Measurements from ENCODE around the gene PCDHGA1. TPM values are rescaled to one million over a fixed set of nuclear protein-coding genes. Genes with fewer than 3 reads are reported as not detected.
"Not testable (repeated sequence)": the region's sequence is repeated elsewhere in the genome, so short reads cannot be mapped to it uniquely, and the experiment has no call there.

The PCDHGA1 gene
- total RNA-seq, 1 donor from 2014 or later = 0.17 TPM

DNA sequence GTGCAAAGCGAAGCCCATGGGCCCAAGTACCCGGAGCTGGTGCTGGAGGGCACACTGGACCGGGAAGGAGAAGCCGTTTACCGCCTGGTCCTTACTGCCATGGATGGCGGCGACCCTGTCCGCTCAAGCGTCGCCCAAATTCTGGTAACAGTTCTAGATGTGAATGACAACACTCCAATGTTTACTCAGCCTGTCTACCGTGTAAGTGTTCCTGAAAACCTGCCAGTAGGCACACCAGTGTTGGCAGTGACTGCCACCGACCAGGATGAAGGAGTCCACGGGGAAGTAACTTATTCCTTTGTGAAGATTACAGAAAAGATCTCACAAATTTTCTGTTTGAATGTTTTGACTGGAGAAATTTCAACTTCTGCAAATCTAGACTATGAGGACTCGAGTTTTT is 44.3 kb downstream of the PCDHGA1 start:
- intact Hi-C loops (cut with micrococcal nuclease) = loop anchor here (5.0 kb wide), 1 partner anchor 47 kb away; no protein-coding TSS in a partner anchor

DNA sequence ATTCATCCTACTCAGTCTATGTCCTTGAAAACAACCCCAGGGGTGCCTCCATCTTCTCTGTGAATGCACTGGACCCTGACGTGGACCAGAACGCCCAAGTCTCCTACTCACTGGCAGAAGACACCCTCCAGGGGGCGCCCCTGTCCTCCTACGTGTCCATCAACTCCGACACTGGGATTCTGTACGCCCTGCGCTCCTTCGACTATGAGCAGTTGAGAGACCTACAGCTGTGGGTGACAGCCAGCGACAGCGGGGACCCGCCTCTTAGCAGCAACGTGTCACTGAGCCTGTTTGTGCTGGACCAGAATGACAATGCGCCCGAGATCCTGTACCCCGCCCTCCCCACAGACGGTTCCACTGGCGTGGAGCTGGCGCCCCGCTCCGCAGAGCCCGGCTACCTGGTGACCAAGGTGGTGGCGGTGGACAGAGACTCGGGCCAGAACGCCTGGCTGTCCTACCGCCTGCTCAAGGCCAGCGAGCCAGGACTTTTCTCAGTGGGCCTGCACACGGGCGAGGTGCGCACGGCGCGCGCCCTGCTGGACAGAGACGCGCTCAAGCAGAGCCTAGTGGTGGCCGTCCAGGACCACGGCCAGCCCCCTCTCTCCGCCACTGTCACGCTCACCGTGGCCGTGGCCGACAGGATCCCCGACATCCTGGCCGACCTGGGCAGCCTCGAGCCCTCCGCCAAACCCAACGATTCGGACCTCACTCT is 45.3 kb downstream of the PCDHGA1 start:
- intact Hi-C loops (cut with micrococcal nuclease) = not testable (repeated sequence)

DNA sequence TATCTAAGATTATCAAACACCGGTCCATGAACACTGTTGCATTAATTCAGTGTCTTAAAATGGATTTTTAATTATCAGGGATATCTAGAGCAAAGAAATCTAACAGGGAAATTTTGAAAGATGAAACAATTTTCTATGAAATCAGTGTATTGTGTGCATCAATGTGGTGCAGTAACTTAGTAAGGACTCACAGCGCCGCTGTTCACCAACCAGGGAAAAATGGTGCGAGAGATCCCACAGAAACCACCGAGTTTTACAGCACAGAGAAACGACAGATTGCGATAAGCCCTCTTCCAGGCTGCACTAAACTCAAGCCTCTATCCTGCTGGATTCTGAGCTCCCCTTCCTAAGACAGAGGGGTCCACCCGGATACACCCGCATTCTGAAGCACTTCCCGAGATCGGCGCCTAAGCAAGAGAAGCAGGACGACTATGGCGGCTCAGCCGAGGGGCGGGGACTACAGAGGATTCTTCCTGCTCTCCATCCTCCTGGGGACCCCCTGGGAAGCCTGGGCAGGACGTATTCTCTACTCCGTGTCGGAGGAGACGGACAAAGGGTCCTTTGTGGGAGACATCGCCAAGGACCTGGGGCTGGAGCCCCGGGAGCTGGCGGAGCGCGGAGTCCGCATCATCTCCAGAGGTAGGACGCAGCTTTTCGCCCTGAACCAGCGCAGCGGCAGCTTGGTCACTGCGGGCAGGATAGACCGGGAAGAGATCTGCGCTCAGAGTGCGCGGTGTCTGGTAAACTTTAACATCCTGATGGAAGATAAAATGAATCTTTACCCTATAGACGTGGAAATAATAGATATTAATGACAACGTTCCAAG is 52.4 kb downstream of the PCDHGA1 start, which contains the start of gene PCDHGA7:
Gene PCDHGA7 (plus strand): TSS at position 274 of the 826 bp plus-strand sequence. CDS start 158 bp downstream, at position 432.
- intact Hi-C loops (cut with micrococcal nuclease) = no loop called here

DNA sequence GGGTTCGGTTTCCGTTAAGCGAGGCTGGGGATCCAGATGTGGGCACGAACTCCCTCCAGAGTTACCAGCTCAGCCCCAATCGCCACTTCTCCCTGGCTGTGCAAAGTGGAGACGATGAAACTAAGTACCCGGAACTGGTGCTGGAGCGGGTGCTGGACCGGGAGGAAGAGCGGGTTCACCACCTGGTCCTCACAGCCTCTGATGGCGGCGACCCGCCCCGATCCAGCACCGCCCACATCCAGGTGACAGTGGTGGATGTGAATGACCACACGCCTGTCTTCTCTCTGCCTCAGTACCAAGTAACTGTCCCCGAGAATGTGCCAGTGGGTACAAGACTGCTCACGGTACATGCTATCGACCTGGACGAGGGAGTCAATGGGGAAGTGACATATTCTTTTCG is 53.0 kb downstream of the PCDHGA1 start:
- intact Hi-C loops (cut with micrococcal nuclease) = no loop called here

DNA sequence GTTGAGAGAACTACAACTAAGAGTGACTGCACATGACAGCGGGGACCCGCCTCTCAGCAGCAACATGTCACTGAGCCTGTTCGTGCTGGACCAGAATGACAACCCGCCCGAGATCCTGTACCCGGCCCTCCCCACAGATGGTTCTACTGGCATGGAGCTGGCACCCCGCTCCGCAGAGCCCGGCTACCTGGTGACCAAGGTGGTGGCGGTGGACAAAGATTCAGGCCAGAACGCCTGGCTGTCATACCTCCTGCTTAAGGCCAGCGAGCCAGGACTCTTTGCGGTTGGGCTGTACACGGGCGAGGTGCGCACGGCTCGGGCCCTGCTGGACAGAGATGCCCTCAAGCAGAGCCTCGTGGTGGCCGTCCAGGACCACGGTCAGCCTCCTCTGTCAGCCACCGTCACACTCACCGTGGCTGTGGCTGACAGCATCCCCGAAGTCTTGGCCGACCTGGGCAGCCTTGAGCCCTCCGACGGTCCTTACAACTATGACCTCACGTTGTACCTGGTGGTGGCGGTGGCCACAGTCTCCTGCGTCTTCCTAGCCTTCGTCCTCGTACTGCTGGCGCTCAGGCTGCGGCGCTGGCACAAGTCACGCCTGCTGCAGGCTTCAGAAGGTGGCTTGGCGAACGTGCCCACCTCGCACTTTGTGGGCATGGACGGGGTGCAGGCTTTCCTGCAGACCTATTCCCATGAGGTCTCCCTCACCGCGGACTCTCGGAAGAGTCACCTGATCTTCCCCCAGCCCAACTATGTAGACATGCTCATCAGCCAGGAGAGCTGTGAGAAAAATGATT is 54.4 kb downstream of the PCDHGA1 start:
- intact Hi-C loops (cut with micrococcal nuclease) = no loop called here

DNA sequence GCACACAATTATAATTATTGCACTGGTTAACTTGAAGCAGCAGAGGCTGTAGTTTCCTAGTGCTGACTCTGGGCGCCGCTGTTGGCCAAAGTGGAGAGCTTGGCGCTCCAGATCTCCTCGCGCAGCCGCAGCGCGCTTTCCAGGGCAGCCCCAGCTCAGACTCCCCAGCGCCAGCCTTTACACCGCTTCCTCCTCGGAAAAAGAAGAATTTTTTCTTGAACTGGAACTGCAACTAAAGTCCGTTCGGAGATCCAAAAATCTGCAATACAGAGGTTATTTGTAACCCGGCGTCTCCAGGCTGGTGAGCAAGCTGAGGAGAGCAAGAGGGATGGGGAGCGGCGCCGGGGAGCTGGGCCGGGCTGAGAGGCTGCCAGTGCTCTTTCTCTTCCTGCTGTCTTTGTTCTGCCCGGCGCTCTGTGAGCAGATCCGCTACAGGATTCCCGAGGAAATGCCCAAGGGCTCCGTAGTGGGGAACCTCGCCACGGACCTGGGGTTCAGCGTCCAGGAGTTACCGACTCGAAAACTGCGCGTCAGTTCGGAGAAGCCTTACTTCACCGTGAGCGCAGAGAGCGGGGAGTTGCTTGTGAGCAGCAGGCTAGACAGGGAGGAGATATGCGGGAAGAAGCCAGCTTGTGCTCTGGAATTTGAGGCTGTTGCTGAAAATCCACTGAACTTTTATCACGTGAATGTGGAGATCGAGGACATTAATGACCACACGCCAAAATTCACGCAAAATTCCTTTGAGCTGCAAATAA is 57.4 kb downstream of the PCDHGA1 start, which contains the start of gene PCDHGB4:
Gene PCDHGB4 (plus strand): TSS at position 142 of the 755 bp plus-strand sequence. CDS start 187 bp downstream, at position 329.
- intact Hi-C loops (cut with micrococcal nuclease) = not testable (repeated sequence)

DNA sequence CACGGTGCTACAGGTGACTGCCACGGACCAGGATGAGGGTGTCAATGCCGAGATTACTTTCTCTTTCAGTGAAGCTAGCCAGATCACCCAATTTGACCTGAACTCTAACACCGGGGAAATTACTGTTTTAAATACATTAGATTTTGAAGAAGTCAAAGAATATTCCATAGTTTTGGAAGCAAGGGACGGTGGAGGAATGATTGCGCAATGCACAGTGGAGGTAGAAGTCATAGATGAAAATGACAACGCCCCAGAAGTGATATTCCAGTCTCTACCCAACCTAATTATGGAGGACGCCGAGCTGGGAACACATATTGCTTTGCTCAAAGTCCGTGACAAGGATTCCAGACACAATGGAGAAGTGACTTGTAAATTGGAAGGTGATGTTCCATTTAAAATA is 58.3 kb downstream of the PCDHGA1 start:
- intact Hi-C loops (cut with micrococcal nuclease) = no loop called here

DNA sequence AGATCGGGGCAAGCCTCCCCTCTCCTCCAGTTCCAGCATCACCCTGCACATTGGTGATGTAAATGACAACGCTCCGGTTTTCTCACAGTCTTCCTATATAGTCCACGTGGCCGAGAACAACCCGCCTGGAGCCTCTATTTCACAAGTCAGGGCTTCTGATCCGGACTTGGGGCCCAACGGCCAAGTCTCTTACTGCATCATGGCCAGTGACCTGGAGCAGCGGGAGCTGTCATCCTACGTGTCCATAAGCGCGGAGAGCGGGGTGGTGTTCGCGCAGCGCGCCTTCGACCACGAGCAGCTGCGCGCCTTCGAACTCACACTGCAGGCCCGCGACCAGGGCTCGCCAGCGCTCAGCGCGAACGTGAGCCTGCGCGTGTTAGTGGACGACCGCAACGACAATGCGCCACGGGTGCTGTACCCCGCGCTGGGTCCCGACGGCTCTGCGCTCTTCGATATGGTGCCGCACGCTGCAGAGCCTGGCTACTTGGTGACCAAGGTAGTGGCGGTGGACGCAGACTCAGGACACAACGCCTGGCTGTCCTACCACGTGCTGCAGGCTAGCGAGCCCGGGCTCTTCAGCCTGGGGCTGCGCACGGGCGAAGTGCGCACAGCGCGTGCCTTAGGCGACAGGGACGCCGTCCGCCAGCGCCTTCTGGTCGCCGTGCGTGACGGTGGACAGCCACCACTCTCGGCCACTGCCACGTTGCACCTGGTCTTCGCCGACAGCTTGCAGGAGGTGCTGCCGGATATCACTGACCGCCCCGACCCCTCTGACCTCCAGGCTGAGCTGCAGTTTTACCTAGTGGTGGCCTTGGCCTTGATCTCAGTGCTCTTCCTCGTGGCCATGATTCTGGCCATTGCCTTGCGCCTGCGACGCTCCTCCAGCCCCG is 59.1 kb downstream of the PCDHGA1 start:
- intact Hi-C loops (cut with micrococcal nuclease) = no loop called here

DNA sequence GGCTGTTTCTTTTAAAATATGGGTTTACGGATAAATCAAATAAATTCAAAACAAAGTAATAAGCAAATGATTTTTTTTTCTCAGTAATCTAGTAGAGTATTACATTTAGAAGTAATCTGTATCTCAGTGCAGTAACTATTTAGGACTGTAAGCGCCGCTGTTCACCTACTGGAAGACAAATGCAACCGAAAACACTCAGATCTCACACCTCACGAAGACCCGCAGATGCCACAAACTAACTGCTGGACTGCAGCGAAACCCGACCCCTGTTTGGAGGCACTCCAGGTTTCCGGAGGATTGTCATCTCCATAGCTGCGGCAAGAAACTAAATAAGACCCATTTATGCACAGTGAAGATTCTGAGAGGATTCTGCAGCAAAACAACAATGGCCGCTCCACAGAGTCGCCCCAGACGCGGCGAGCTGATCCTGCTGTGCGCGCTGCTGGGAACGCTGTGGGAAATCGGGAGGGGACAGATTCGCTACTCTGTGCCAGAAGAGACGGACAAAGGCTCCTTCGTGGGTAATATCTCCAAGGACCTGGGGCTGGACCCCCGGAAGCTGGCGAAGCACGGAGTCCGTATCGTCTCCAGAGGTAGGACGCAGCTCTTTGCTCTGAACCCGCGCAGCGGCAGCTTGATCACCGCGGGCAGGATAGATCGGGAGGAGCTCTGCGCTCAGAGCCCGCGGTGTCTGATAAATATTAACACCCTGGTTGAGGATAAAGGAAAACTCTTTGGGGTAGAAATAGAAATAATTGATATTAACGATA is 62.3 kb downstream of the PCDHGA1 start, which contains the start of gene PCDHGA8:
Gene PCDHGA8 (plus strand): TSS at position 205 of the 770 bp plus-strand sequence. CDS start 181 bp downstream, at position 386.
- intact Hi-C loops (cut with micrococcal nuclease) = no loop called here

DNA sequence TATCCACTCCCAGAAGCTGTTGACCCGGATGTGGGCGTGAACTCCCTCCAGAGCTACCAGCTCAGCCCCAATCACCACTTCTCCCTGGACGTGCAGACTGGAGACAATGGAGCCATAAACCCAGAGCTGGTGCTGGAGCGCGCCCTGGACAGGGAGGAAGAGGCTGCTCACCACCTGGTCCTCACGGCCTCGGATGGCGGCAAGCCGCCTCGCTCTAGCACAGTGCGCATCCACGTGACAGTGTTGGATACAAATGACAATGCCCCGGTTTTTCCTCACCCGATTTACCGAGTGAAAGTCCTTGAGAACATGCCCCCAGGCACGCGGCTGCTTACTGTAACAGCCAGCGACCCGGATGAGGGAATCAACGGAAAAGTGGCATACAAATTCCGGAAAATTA is 63.0 kb downstream of the PCDHGA1 start:
- intact Hi-C loops (cut with micrococcal nuclease) = no loop called here

DNA sequence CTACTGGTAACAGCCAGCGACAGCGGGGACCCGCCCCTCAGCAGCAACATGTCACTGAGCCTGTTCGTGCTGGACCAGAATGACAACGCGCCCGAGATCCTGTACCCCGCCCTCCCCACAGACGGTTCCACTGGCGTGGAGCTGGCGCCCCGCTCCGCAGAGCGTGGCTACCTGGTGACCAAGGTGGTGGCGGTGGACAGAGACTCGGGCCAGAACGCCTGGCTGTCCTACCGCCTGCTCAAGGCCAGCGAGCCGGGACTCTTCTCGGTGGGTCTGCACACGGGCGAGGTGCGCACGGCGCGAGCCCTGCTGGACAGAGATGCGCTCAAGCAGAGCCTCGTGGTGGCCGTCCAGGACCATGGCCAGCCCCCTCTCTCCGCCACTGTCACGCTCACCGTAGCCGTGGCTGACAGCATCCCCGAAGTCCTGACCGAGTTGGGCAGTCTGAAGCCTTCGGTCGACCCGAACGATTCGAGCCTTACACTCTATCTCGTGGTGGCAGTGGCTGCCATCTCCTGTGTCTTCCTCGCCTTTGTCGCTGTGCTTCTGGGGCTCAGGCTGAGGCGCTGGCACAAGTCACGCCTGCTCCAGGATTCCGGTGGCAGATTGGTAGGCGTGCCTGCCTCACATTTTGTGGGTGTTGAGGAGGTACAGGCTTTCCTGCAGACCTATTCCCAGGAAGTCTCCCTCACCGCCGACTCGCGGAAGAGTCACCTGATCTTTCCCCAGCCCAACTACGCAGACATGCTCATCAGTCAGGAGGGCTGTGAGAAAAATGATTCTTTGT is 64.3 kb downstream of the PCDHGA1 start:
- intact Hi-C loops (cut with micrococcal nuclease) = loop anchor here (5.0 kb wide), 1 partner anchor 32 kb away; the partner anchor contains the start of gene PCDHGA5

DNA sequence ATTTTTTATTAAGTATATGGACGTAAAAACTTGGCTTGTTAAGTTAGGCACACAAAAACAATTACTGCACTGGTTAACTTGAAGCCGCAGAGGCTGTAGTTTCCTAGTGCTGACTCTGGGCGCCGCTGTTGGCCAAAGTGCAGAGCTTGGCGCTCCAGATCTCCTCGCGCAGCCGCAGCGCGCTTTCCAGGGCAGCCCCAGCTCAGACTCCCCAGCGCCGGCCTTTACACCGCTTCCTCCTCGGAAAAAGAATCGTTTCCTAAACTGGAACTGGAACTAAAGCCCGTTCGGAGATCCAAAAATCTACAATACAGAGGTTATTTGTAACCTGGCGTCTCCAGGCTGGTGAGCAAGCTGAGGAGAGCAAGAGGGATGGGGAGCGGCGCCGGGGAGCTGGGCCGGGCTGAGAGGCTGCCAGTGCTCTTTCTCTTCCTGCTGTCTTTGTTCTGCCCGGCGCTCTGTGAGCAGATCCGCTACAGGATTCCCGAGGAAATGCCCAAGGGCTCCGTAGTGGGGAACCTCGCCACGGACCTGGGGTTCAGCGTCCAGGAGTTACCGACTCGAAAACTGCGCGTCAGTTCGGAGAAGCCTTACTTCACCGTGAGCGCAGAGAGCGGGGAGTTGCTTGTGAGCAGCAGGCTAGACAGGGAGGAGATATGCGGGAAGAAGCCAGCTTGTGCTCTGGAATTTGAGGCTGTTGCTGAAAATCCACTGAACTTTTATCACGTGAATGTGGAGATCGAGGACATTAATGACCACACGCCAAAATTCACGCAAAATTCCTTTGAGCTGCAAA is 67.6 kb downstream of the PCDHGA1 start, which contains the start of gene PCDHGB5:
Gene PCDHGB5 (plus strand): TSS at position 192 of the 796 bp plus-strand sequence. CDS start 181 bp downstream, at position 373.
- intact Hi-C loops (cut with micrococcal nuclease) = loop anchor here (5.0 kb wide), 1 partner anchor 36 kb away; the partner anchor contains the start of gene PCDHGA5

DNA sequence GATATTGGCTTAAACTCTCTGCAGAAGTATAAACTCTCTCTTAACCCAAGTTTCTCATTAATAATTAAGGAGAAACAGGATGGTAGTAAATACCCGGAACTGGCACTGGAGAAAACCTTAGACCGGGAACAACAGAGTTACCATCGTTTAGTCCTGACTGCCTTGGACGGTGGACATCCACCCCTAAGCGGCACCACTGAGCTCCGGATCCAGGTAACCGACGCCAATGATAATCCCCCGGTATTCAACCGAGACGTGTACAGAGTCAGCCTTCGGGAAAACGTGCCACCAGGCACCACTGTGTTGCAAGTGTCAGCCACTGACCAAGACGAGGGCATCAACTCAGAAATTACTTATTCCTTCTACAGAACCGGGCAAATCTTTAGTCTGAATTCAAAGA is 68.3 kb downstream of the PCDHGA1 start:
- intact Hi-C loops (cut with micrococcal nuclease) = loop anchor here (5.0 kb wide), 1 partner anchor 36 kb away; the partner anchor contains the start of gene PCDHGA5

DNA sequence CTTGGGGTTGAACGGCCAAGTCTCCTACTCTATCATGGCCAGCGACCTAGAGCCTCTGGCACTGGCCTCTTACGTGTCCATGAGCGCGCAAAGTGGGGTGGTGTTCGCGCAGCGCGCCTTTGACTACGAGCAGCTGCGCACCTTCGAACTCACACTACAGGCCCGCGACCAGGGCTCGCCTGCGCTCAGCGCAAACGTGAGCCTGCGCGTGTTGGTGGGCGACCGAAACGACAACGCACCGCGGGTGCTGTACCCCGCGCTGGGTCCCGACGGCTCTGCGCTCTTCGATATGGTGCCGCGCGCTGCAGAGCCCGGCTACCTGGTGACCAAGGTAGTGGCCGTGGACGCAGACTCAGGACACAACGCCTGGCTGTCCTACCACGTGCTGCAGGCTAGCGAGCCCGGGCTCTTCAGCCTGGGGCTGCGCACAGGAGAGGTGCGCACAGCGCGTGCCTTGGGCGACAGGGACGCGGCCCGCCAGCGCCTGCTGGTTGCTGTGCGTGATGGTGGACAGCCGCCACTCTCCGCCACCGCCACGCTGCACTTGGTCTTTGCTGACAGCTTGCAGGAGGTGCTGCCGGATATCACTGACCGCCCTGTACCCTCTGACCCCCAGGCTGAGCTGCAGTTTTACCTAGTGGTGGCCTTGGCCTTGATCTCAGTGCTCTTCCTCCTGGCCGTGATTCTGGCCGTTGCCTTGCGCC is 69.4 kb downstream of the PCDHGA1 start:
- intact Hi-C loops (cut with micrococcal nuclease) = loop anchor here (5.0 to 10.0 kb wide), 2 partner anchors 37 to 165 kb away; partner anchors contain the start of gene PCDHGA5

DNA sequence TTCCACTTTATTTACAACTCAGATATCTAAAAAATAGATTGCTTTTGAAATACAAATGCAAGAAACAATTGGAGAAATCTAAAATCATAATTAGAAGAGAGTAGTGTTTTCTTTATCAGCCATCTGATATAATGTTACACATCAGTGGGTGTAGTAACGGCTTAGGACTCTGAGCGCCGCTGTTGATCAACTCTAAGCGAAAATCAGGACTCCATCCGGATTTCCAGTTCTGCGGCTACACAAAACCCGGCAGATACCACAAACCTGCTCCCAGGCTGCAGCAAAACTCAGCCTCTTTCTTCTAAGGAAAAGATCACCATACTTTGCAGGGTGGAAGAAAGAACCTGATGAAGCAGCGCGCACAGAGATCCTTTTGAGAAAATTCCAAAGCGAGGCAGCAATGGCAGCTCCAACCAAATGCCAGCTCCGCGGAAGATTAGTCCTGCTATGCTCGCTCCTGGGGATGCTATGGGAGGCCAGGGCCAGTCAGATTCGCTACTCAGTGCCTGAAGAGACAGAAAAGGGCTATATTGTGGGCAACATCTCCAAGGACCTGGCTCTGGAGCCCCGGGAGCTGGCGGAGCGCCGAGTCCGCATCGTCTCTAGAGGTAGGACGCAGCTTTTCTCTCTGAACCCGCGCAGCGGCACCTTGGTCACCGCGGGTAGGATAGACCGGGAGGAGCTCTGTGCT is 72.4 kb downstream of the PCDHGA1 start, which contains the start of gene PCDHGA9:
Gene PCDHGA9 (plus strand): TSS at position 226 of the 691 bp plus-strand sequence. CDS start 175 bp downstream, at position 401.
- intact Hi-C loops (cut with micrococcal nuclease) = loop anchor here (10.0 kb wide), 1 partner anchor 168 kb away; no protein-coding TSS in a partner anchor
